GM19193 (cell line): ENCODE data around the gene LIME1.

Experiments used
- POLR2A ChIP-seq: IDR thresholded peaks from 4 replicates; pipeline ENCODE4 v1.6.1; 2011; ENCODE audit not compliant: insufficient read depth, insufficient read length; ENCODE audit errors: extremely low read depth

Gene LIME1

GRCh38 chr20:63765082-63765873 lies 28.8 kb downstream of the LIME1 start:
- no peak for TF ChIP-seq POLR2A

- no peak for TF ChIP-seq POLR2A
Measured at GRCh38 chr20:63765902-63766301, 29.4 kb downstream of the LIME1 start.

DNA sequence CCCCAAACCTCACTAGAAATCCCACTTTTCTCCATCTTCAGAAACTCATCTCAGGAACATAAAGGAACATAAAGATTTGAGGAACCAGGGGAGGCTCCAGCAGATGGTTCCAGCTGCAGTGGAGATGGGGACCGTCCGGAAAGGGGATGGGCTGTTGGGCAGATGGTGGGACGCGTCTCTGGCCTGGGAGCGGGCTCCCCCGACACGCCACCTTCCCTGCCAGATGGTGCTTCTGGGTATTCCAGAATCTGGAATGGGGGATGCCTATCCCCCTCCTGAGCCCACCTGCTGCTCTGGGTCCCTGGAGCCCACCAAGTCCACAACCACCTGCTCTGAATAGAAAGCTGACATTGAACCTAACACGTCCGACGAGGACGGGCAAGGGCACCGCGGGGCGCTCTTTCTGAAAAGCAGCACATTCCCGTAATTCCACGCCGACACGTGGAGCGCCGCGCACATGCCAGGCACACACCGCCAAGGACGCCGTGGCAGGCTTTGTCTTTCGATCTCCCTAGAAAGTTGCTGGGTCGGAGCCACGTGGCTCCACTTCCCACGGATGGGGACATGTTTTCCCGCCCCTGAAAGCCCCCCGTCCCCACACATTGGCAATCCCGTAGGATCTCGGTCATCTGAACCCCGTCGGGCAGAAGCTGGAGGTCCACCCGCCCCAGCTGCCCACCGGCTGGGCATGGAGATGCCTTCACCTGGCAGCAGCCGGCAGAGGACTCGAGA lies 30.4 kb downstream of the LIME1 start:
- no peak for TF ChIP-seq POLR2A

DNA sequence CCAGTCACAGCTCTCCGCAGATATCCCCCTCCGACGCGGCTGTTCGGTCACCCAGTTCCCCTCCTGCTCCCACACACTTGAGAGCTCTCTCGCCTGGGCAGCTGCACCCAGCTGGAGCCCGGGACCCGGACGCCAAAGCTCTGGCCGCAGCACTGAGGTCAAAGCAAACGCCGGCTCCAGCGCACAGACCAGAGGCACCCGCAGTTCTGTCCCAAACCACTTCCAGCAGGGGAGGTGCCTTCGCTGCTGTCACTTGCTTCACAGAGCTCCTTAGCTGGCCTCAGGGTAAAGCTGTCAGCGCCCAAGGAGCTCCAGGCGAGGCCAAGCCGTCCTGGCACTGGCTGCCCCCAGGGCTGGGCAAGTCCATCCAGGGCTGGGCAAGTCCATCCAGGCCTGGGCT lies 31.0 kb downstream of the LIME1 start:
- no peak for TF ChIP-seq POLR2A

DNA sequence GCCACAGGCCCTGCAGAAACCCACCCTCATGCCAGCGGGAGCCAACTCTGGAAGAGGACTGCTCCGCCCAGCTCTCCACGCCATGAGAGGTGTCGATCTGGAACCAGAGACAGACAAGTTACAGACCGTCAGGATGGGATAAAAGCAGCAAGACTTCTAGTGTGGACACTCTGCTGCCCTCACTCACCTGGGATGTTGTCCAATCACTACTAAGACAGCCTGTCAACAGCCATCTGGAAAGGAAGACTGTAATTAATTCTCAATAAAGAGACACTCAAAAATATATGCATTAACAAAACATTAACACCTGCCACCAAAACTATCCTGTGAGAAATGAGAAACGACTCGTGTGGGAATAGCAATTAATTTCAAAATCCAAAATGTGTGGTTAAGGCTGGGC lies 31.4 kb downstream of the LIME1 start:
- TF ChIP-seq POLR2A, result no peak

DNA sequence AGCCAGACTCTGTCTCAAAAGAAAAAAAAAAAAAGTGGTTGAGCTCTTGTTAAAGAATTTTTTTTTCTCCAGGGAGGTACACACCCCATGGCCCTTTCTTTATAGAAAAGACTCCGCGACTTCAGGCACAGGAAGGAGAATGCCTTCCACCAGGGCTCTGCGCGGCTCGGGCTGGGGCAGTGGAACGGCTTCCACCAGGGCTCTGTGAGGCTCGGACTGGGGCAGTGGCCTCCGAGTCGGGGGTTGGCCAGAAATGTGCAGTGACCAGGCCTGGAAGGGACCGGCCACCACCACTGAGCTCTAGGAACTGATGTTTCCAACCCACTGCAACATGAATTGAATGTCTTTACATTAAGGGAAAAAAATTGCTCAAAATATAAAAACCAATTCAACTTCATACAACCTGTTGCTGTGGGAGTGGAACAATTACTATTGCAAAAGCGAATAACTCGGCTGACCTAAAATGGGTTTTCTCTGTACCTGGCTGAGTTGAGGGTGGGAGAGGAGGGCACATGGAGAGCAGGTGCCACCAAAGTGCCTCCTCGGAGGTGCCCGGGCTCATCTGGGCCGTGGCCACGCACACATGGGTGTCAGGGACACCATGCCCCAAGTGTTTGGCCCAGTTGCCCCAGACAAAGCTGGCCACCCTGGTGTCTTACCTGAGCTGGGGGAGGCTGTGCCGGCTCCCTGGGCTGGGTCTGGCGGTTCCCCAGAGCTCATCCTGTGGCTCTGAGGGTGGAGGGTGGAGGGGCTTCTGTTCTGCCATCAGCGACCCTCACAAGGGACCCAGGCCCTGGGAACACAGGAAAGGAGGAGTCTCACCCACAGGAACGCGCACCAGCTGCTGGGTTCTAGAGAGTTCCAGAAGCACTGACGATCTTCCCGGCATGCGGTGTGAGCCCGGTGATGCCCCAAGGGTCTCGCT lies 32.4 kb downstream of the LIME1 start:
- no peak for TF ChIP-seq POLR2A

DNA sequence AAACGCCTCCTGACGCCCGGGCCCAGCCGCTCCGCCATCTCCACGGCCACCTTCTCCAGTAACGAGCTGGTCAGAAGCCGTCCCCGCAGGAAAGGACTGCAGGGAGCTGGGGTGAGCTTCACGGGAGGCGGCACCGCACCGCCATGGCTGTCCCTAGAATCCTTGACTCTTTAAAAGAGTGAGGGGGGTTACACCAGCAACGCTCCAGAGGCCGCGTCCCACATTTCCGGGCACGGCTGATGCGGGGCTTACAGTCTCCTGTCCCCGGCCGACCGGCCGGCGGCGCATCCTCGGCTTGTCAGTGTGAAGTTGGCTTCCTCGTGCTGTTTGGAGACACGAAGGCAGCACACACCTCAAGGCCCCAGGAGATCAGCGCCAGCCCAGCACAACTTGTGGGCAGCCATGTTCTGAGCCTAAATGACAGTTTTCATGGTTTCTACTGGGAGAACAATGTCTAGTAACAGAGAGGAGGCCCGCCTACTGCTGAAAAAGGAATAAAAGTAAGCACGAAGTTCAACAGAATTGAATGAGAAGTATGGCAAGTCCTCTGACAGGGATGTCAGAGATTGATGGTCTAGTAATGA lies 33.5 kb downstream of the LIME1 start:
- no peak for TF ChIP-seq POLR2A

DNA sequence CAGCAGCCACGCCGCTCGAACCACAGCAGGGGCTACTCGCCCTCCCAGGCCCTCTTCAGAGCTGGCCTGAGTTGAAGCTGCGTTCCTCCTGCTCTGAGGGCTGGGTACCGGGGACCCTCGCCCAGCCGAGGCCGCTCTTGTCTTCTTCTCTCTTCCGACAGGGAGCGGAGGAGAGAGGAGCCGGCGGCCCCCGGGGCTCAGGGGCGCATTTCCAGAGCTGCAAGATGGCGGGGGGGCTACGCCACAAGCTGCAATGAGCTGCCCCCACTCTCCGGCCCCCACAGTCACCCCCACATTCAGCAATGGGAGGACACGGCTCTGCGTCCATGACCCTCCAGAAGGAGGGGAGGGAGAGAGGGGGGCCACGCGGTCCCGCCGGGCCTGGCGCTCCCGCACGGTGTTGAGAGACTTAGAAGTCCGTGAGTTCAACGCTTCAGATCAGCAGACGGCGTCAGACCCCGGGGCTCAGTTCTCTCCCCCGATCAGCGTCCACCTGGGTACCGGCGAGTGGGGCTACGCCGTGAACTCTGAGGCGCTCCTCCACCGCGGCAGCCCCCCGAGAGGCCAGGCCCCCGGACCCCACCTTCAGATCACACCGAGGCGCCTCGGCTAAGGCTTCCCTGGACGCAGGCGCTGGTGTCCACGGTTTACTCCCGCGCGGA lies 34.7 kb downstream of the LIME1 start:
- no peak for TF ChIP-seq POLR2A

DNA sequence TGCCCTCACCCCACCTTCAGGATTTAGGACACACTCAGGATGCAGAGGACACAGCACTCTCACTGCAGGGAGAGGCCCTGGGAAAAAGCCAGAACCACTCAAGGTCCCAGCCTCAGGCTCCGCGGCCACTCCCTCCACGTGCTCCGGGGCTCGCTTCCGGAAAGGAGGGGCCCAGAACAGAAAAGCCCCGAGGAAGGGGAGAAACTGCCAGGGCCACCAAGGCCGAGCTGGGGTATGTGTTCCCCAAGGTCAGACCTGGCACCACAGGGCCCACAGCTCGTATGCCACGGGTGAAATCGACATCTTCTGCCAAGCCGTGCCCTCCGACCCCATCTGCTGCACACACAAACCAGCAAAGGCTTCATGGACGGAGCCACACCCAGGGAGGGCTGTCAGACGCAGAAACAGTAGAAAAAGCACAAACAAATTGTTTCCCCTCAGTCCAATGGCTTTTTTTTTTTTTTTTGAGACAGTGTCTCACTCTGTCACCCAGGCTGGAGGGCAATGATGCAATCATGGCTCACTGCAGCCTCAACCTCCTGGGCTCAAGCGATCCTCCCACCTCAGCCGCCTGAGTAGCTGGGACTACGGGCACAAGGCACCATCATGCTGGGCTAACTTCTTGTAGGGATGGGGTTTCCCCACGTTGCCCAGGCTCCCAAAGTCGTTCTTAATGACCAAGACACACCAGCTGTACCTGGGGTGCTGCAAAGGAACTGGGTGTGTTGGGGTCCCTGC lies 36.5 kb downstream of the LIME1 start:
- TF ChIP-seq POLR2A, result no peak

- TF ChIP-seq POLR2A, result no peak
Measured at GRCh38 chr20:63773571-63774241, 37.2 kb downstream of the LIME1 start.

- TF ChIP-seq POLR2A, result no peak
Measured at GRCh38 chr20:63774306-63774705, 37.8 kb downstream of the LIME1 start.

GRCh38 chr20:63775096-63775978 lies 38.9 kb downstream of the LIME1 start:
- TF ChIP-seq POLR2A, result no peak

- no peak for TF ChIP-seq POLR2A
Measured at GRCh38 chr20:63777614-63778013, 41.1 kb downstream of the LIME1 start.
